Right renal pelvis (tissue), 4 donors: ENCODE measurements around the gene DDX3X. TPM values are rescaled to one million over a fixed set of nuclear protein-coding genes. Genes with fewer than 3 reads are reported as not detected.

ENCODE experiments used
- DNase-seq, 4 donors: peaks; one replicate each; pipeline ENCODE4 v3.0.0-alpha.2; 2013; ENCODE audit warnings: low read depth in 4 of 4, low spot score in 3 of 4, missing footprints in 1 of 4
- polyA plus RNA-seq, 4 donors: library from polyadenylated mRNA; unstranded; fragments of 120-200 nt; gene quantifications; one replicate each; pipeline ENCODE4 v1.2.1, GENCODE V29; 2013; ENCODE audit not compliant: insufficient read length in 4 of 4

Gene DDX3X
- polyA plus RNA-seq, 4 donors = 187 to 247 (median 236) TPM

DNA sequence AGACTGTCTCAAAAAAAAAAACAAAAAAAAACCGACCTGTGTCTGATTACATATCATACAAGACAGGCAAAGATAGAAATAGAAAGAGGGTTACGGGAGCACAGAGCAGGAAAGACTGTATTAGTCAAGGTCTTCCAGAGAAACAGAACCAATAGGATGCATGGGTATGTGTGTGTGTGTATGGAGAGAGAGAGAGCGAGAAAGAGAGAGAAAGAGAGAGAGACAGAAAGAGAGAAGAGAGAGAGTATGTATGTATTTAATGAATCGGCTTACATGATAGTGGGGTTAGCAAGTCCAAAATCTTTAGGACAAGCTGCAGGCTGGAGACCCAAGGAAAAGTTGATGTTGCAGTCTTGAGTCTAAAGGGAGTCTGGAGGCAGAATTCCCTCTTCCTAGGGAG lies 7.5 kb upstream of the DDX3X start:
- no peak for DNase-seq

DNA sequence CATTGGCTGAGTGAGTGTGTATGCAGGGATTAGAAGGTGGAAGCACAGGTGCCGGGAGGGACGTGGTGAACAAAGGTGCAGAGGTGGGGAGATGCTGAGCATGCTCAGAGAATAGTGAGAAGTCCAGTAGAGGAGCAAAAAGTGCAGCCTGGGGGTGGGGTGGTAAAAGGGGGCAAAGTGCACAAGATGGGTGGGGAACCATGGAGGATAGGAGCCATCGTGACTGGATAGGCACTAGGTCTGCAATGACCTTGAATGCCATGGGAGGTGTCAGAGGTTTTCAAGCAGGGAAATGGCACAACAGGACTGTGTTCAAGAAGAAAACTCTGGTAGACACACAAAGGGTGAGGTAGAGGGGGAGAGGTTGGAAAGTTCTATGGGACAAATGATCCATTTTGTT lies 6.6 kb upstream of the DDX3X start:
- DNase-seq = no peak

DNA sequence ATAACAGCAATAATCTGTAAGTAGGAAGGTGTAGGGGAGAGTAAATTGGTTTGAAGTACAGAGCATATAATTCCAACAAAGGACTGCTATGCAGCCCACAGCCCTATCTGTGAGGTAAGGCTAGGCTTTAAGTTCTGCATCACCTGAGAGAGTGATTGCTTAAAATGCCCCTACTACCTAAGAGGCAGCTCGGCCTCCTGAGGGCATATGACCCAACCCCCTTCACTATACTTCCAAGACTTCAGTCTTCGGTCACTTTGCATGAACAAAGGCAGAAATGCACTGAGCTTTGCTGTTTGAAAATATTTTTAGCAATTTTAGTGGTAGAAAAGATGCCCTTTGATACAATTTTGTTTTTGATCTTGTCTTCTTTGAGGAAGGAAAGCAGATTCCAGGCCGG lies 4.9 kb upstream of the DDX3X start:
- no peak for DNase-seq

DNA sequence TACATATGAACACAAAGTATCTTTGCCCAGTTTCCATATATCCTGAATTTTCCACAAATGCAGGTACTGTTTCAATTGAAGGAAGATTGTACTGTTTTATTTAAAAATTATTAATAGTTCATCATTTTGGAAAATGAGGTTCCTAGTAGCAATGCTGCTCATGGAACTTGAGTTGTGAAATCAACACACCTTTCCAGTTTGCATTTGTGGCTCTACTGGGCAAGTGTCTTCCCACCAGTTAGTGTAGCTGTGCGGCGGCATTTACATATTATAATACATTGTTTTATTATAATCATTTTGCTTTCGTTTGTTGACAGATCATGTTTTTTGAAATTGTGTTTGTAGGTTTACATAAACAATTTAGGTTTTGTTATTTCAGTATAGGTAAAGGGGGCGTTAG lies 2.0 kb upstream of the DDX3X start:
- DNase-seq = no peak

DNA sequence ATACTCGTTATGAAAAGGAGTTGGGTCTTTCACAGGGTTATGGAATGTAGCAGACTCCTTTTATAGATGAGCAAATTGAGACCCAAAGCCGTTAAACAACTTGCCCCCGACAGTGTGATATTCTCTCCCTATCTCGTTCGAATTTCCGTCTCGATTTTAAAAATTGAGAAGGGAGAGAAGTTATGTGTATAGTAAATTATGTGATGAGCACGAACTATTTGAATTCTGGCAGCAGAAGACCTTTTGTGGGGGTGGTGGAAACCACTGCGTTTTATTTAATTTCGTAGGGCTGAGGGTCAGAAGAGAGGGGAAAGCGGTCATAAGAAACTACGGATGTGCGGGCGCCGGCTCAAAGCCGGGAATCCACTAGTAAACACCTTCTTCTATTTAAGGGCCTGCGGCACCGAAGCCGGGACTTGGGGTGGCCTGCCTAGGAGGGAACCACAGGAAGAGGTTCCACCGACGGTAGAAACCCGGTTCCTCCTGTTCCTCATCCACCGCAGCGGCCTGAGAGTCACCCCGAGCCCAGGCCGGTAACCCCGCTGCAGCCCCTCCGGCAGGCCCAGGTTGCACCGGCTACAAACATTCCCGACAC lies 1.5 kb upstream of the DDX3X start:
- peak in 1 of 4 donors; percentile 29 for DNase-seq

DNA sequence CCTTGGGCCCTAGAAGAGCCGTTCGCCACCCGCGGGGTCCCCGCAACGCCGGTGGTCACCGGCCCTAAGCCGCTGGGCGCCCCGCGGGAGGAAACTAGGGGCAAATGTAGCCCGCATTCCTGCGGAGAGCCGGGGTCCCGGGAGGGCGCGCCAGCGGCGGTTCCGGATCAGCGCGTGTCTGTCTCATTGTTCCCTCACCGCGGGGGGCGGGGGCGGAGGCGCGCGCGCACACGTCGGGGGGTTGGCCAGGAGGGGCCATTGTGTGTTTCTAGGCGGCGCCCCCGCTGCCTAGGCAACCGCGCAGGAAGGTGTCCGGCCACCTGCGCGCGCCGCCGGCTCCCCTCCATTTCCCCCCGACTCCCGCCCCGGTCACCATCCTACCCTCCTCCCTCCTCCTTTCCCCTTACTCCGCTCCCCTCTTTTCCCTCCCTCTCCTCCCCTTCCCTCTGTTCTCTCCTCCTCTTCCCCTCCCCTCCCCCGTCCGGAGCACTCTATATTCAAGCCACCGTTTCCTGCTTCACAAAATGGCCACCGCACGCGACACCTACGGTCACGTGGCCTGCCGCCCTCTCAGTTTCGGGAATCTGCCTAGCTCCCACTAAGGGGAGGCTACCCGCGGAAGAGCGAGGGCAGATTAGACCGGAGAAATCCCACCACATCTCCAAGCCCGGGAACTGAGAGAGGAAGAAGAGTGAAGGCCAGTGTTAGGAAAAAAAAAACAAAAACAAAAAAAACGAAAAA lies 789 bp upstream of the DDX3X start:
- DNase-seq = peak in 3 of 4 donors; percentile 65 to 72 (median 68)

DNA sequence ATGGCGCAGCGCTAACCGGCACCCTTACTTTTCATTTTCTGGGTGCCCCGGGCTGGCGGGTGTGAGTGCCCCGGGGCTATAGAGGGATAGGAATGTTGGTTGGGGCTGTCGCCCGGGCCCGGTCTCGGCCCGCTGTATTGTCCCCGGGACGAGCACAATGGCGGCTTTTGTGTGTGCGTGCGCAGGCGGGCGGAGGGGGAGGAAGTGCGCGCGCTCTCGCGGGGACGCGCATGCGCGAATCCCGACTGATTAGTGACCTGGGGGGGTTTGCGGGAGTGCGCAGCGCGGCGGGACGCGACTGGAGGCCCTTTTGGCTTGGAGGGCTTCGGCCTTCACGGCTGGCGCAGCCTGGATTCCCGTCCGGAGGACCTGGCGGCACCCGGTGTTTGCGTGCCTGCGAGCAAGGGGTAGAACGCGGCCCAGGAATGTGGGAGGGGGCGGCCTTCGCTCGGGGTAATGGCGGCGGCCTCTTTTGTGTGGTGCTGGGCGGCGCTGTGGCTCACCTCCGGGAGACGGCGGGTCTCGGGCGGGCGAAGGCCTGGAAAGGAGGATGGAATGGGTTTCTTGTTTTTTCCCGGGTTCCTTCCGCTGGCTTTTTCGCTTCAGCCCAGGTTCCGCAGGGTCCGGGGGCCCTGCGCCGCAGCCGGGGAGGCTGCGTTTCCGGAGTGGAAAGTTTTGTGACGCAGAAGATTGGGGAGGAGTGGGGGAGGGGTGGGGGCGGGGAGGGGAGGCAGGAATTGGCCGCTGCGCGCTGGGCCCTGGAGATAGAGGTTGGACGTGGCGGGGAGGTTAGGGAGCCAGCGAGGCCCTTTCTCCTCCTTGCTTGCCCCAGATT lies 618 bp downstream of the DDX3X start:
- DNase-seq = peak in 3 of 4 donors; percentile 56 to 69 (median 61)

DNA sequence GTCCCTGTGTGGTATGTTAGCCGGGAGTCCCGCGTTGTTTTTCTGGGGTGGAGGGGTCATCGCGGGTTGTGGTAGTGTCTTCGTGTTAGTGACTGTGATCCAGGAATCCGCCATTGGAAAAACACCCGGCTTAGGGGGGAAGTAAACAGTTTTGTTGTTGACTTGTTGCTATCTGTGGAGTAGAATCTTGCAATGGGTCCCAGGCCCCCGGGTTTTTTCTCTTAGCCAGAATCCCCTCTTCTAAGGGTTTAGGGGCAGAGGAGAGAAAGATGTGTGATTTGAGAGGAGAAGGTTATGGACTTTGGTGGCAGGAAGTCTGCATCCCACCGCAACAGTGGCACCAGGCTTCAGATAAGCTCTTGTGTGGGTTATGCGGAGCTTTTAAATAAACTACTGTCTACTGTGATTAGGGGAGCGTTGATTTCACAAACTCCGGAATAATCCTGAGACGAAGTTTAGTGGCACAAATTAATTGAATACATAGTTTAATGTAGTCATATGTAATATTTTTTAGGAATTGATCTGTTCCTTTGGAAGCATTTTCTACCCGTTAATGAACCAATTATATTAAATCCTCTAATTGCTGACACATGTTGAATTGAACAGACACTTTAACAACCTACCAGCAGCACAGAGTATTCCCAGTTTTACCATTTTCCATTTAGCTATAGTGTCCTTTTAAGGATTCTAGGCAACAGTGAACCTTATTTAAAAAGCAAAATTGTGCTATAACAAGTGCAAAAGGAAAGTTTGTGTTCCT lies 1.4 kb downstream of the DDX3X start:
- DNase-seq = no peak

DNA sequence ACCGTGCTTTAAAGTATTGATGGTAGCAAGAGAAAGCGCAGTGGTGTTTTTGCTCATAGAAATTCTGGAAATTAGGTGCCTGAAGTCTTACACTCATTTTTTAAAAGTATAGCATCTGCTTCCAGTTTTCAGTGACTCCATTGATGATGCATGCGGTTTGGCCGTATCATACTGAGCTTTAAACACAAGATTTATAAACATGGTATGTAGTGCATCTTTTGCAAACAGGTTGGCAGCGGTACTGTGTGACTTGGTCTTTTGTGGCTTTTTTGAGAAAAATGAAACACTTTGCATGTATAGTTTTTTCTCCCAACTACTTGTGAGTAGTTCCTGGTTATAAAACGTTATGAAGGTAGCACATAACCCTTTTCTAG lies 2.0 kb downstream of the DDX3X start:
- no peak for DNase-seq

DNA sequence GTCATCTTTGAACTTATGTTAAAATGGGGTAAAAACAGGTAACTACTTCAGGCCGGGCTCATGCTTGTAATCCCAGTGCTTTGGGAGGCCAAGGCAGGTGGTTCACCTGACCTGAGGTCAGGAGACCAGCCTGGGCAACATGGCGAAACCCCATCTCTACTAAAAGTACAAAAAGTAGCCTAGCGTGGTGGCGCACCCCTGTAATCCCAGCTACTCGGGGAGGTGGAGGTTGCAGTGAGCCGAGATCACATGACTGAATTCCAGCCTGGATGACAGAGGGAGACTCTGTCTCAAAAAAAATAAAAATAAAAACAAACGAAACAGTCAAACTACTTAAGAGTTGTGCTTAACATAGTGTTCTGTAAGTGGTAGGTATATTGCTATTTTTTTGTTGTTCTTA lies 2.5 kb downstream of the DDX3X start:
- DNase-seq = no peak

DNA sequence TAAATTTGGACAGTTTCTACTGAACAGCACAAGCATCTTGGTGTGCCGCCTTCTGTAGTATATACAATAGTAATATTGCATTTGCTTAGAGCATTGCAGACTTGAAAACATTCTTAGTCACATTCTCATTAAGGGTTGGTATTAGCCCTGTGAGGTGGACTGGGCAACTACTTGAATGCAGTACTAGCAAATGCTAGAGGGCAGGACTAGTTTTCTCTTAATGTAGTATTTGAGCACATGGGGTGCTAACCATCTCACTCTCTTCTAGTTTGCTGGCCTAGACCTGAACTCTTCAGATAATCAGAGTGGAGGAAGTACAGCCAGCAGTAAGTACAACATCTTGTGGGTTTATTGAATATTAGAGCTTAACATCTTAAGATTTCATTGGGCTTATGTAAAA lies 3.2 kb downstream of the DDX3X start:
- DNase-seq = no peak

DNA sequence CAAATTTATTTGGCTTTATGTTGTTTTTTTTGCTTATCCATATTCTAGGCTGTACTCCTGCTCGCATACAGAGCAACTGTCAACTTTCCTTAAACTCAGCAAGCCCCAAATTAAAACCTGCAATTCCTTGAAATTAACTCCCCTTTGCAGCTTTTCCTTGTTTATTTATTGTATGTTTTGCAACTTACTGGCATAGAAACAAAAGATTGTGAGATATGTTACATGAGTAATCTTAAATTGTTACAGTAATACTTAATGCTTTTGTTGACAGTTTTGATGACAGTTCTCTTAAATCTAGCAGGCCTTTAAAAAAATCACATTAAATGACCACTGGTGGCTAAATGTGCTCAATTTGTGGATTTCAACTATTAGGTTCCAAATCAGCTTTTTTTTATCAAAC lies 4.5 kb downstream of the DDX3X start:
- no peak for DNase-seq

DNA sequence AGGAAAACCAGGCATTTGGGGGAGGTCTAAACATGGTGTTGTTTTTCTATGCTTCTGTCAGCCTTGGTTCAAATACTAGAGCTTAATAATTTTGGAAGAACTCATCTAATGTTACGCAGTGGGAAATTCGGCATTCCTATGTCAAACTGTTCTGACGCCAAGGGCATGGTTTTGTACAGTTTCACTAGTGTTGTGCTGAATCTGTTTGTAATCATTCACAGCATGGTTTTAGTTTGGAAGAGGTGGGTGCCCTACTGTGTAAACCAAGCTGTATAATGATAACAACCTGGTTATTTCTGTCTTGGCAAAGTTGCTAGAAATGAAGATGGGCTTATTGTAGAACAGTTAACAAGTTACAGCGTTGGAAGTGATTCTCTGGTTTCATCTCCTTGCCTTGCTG lies 5.2 kb downstream of the DDX3X start:
- no peak for DNase-seq

DNA sequence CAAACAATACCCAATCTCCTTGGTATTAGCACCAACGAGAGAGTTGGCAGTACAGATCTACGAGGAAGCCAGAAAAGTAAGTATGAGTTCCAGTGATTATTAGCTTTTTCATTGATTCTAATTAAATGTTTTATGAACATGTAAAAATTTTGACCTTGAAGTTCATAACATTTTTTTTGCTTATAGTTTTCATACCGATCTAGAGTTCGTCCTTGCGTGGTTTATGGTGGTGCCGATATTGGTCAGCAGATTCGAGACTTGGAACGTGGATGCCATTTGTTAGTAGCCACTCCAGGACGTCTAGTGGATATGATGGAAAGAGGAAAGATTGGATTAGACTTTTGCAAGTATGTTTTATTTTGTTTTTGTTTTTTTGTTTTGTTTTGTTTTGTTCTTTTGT lies 10.1 kb downstream of the DDX3X start:
- DNase-seq = no peak

DNA sequence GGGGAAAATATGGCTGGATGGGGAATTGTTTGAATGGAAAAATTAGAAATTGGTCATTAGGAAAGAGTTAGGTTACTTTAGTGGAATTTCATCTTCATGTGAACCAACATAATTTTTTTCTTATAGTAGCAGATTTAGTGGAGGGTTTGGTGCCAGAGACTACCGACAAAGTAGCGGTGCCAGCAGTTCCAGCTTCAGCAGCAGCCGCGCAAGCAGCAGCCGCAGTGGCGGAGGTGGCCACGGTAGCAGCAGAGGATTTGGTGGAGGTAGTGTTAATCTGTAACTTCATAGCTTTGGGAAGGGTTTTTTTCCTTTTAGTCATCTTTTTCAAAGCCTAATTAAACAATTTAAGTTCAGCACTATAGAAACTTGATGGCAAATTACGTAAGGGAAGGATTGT lies 13.2 kb downstream of the DDX3X start:
- no peak for DNase-seq

DNA sequence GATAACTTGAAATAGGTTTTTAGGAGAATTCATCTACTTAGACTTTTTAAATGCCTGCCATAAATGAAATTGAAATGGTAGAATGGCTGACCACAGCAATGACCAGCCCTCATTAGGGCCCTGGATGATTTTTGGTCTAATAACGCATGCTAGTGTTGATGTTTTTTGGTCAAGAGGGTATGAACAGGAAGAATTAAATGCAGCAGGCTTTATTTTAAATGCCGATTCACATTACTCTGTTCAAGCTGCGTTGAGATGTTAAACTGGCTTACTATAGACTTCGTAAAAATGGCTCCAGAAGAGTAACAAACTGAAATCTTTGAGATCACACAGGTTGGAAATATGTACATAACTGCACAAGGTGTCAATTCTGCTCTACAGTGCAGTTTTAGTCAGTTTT lies 14.6 kb downstream of the DDX3X start:
- no peak for DNase-seq

DNA sequence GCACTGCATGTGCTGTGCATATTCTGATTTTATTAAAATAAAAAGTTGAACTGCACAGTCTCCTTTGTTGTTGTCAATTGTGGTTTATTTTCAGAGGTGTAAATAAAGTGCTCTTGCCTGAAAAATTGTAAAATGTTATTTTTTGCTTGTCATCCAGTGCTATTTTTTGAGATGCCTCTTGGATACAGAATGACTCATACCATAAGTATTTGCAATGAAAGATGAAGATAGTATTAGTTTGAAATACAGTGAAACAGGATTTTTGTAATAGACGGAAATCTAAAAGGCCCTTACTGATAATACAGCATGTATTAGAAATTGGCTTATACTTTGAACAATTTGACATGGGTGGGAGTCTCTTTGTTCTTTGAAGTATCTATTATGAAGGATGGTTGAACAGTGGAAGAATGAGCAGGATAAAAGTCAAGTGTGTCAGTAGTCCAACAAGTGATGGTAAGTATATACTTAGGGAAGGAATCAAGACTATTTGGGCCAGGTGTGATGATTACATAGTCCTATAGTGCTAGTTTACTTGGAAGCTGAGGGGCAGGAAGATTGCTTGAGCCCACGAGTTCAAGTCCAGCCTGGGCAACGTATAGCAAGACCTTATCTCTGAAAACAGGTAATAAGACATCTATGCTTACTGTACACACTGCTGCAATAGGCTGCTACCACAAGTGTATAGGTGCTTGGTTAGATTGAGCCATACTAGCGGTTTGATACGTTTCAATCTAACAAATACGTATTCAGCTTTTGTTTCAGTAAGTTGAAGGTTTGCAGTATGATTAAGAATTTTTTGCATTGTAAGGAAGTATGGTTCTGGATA lies 16.4 kb downstream of the DDX3X start:
- no peak for DNase-seq

DNA sequence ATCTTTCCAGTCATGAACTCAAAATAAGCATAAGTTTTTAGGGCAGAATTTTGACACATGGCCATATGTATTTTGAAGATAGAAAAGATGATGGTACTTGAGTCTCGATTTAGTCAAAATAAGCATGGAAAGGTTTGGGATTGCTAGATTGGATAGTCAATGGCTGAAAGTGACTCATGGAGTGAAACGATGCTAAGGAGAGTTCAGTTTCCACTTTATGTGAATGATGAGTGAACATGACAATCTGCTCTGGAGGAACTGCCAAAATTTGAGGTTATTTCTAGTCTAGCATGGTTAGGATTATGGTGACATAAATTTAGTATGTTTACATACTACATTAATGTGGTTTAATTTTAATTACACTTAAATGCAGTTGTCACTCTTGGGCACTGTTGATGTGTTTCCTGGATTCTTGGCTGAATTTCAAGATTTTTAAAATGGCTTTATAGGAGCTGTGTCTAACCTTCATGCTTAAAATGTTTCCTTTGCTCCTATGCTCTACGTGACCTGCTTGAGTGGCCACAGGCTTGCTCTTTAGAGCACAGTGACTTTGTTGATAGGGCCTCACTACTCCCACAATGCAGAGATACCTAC lies 17.1 kb downstream of the DDX3X start:
- no peak for DNase-seq

DNA sequence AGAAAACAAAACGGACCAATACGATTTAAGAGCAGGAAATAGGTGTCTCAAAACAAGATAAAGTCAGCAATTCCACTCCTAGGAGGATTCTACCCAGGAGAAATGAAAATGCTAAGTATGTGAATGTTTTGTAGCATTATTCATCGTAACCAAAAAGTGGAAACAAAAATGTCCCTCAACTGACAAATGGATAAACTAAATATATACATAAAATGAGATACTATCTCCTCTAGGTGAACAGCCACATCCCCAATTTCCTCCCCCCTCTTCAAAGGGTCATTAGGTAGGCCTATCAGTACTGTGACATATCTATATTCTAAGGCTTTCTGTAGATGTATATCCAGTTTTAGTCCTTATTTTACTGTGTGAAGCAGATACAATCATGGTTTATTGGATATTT lies 18.0 kb downstream of the DDX3X start:
- DNase-seq = no peak

DNA sequence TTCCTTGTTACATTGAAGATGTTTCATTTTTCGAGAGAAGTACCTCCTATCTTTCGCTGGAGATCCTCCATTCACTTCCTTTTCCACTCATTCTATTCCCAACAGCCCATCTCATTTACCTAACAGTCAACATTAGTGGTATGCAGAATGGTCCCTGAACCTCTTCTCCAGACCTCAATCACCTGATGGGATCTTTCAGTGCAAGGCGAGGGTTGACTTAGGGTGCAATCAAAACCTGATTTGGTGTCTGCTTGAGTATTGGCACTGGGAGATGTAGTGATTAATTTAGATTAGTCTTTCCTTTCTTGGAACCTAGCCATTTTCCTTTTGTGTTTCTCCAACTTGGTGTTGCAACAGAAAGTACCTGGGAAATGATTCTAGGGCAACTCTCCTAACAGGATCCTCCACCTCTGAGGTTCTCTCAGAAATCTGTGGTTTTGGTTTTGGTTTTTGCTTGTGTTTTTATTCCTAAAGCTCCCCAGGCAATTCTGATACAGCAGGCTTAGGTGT lies 18.4 kb downstream of the DDX3X start:
- DNase-seq = no peak
